Stimulated activated naive CD4-positive, alpha-beta T cell treated with Interleukin-2 at 50 U/mL for 16 hours (primary cell): ENCODE data around the gene TTC28.

Source experiments
- DNase-seq: peaks from one replicate; lab custom pipeline; 2025; lab: John Stamatoyannopoulos, UW

TTC28 gene

GRCh38 chr22:28051091-28051786, 628.4 kb downstream of the TTC28 start:
- DNase-seq, result no peak

- no peak for DNase-seq
Measured at GRCh38 chr22:28048529-28048928, 631.1 kb downstream of the TTC28 start.

- DNase-seq, result no peak
Measured at GRCh38 chr22:28047740-28048139, 631.9 kb downstream of the TTC28 start.

GRCh38 chr22:28046100-28046499, 633.5 kb downstream of the TTC28 start:
- no peak for DNase-seq

- DNase-seq, result no peak
Measured at GRCh38 chr22:28044546-28045173, 635.0 kb downstream of the TTC28 start.

GRCh38 chr22:28043266-28043665, 636.4 kb downstream of the TTC28 start:
- DNase-seq, result no peak

- no peak for DNase-seq
Measured at GRCh38 chr22:28034760-28035401, 644.8 kb downstream of the TTC28 start.

GRCh38 chr22:28034145-28034759, 645.4 kb downstream of the TTC28 start:
- DNase-seq, result no peak

- no peak for DNase-seq
Measured at GRCh38 chr22:28032861-28033260, 646.8 kb downstream of the TTC28 start.

GRCh38 chr22:28031383-28031922, 648.2 kb downstream of the TTC28 start:
- DNase-seq, result no peak

- DNase-seq, result no peak
Measured at GRCh38 chr22:28030473-28030872, 649.2 kb downstream of the TTC28 start.

GRCh38 chr22:28029956-28030355, 649.7 kb downstream of the TTC28 start:
- no peak for DNase-seq

GRCh38 chr22:28029201-28029948, 650.3 kb downstream of the TTC28 start:
- DNase-seq, result no peak

GRCh38 chr22:28027453-28028448, 651.9 kb downstream of the TTC28 start:
- no peak for DNase-seq

GRCh38 chr22:28025866-28026575, 653.6 kb downstream of the TTC28 start:
- DNase-seq, result no peak

- DNase-seq, result no peak
Measured at GRCh38 chr22:28025333-28025732, 654.3 kb downstream of the TTC28 start.

GRCh38 chr22:28024422-28024888, 655.2 kb downstream of the TTC28 start:
- no peak for DNase-seq

GRCh38 chr22:28023774-28024173, 655.9 kb downstream of the TTC28 start:
- no peak for DNase-seq

GRCh38 chr22:28023036-28023435, 656.6 kb downstream of the TTC28 start:
- no peak for DNase-seq
